ENCODE data around the gene KRTAP10-12. TPM values are rescaled to one million over a fixed set of nuclear protein-coding genes. Genes with fewer than 3 reads are reported as not detected.

The KRTAP10-12 gene
- total and polyA plus RNA-seq, 2 of the 4 experiments (the other 2 are of a cell fraction) = not detected

DNA sequence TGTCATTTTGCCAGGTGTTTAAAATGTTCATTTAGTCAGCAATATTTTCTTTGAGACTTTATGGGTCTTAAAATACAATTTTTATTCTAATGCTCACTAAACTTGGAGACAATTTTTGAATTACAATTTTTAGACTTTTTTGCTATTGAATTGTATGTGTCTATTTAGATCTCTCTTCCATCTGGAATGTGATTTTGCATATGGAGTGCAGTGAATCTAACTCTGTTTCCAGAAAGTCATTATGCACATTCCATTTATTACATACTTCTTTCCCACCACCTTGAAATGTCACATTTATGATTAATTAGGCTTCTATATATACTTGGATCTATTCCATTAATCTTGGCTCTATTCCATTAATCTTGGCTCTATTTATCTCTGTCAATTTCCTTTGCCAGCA, 20.0 kb downstream of the KRTAP10-12 start:
- Histone ChIP-seq H2BK15ac (ENCODE audit: low read depth, low read length) (no peak overlapping the region), H3K27ac (ENCODE audit: insufficient read depth, low read length) (no peak overlapping the region), H3K4me2 (ENCODE audit: low read depth, low read length) (no peak overlapping the region), H3K9ac (ENCODE audit: low read depth, low read length) (no peak overlapping the region), H4K20me1 (ENCODE audit: insufficient read depth, low read length) (no peaks in the 10 kb centered on the region), H2AFZ (replicated peaks; ENCODE audit: low read length, poor library complexity) (no peak overlapping the region), H4K91ac (ENCODE audit: insufficient read depth, low read depth, low read length) (no peak overlapping the region), H3K56ac (ENCODE audit: extremely low read depth, insufficient read depth, low read length) (no peak overlapping the region), H2BK5ac (ENCODE audit: low read depth, low read length, poor library complexity, severe bottlenecking) (no peak overlapping the region), H3K79me1 (ENCODE audit: low read depth in 1 of 2, low read length in 2 of 2) (no peaks in the 10 kb centered on the region), H4K5ac (ENCODE audit: low read depth, low read length) (no peak overlapping the region), H3K4me1 (ENCODE audit: control insufficient read depth, insufficient read depth, low read length) (no peaks in the 10 kb centered on the region), H2AK9ac (replicated peaks; ENCODE audit: low read depth, low read length, poor library complexity) (no peak overlapping the region), H2BK20ac (ENCODE audit: low read depth, low read length) (no peak overlapping the region), H4K8ac (ENCODE audit: low read depth in 2 of 2, low read length in 2 of 2) (no peak overlapping the region), H3K27me3 (ENCODE audit: control insufficient read depth, insufficient read depth, low read length) (peaks cover 46% of the 10 kb centered on the region), H2BK120ac (ENCODE audit: low read depth, low read length) (no peak overlapping the region), H2AK5ac (ENCODE audit: low read depth, low read length) (no peak overlapping the region), H3K9me3 (ENCODE audit: control insufficient read depth, insufficient read depth, low read length) (no peaks in the 10 kb centered on the region), H3K23ac (ENCODE audit: low read depth, low read length) (no peak overlapping the region), H3K4me3 (ENCODE audit: insufficient read depth, low read depth, low read length) (no peak overlapping the region), H3K4ac (ENCODE audit: low read depth, low read length) (no peak overlapping the region), H3K14ac (replicated peaks; ENCODE audit: low read depth, low read length) (no peak overlapping the region), H3K36me3 (ENCODE audit: control insufficient read depth, insufficient read depth, low read length) (no peaks in the 10 kb centered on the region), H3K9me1 (ENCODE audit: insufficient read depth, low read length) (no peaks in the 10 kb centered on the region), H3K18ac (ENCODE audit: low read depth, low read length) (no peak overlapping the region)
- dilution Hi-C loops (cut with HindIII; ENCODE audit: low sequenced_read_pairs, unreplicated experiment) (no loop called here), in situ Hi-C loops (cut with MboI; ENCODE audit: low sequenced_read_pairs) (no loop called here), intact Hi-C loops (cut with micrococcal nuclease) (loop anchor here (10.0 kb wide), 1 partner anchor 62 kb away; the partner anchor contains the start of genes KRTAP12-3 and KRTAP12-4)
- no peak for DNase-seq
- BruUV-seq (replicated peaks) = no TSS peak
- TF ChIP-seq MXI1 (IDR thresholded peaks at IDR 0.05; ENCODE audit: borderline replicate concordance, low read depth, low read length) (no peak), BHLHE40 (IDR thresholded peaks at IDR 0.05; ENCODE audit: low read depth, low read length) (no peak), CEBPB (IDR thresholded peaks at IDR 0.05; ENCODE audit: low read depth, low read length) (no peak), POLR2A (IDR thresholded peaks at IDR 0.05; ENCODE audit: low read depth, low read length) (no peak), RCOR1 (IDR thresholded peaks at IDR 0.05; ENCODE audit: insufficient replicate concordance, low read length) (no peak), CHD1 (IDR thresholded peaks at IDR 0.05; ENCODE audit: low read depth, low read length) (no peak), FOS (IDR thresholded peaks at IDR 0.05; ENCODE audit: low read depth, low read length) (no peak), NFE2L2 (IDR thresholded peaks at IDR 0.05; ENCODE audit: low read depth, low read length) (no peak), RAD21 (IDR thresholded peaks at IDR 0.05; ENCODE audit: low read length) (no peak), MAFK (IDR thresholded peaks at IDR 0.05; ENCODE audit: low read depth, low read length) (no peak)
- TF ChIP-seq, protein P1, sequence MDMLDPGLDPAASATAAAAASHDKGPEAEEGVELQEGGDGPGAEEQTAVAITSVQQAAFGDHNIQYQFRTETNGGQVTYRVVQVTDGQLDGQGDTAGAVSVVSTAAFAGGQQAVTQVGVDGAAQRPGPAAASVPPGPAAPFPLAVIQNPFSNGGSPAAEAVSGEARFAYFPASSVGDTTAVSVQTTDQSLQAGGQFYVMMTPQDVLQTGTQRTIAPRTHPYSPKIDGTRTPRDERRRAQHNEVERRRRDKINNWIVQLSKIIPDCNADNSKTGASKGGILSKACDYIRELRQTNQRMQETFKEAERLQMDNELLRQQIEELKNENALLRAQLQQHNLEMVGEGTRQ (IDR thresholded peaks at IDR 0.05; ENCODE audit: low read depth, low read length) = no peak
- TF ChIP-seq, protein P2, sequence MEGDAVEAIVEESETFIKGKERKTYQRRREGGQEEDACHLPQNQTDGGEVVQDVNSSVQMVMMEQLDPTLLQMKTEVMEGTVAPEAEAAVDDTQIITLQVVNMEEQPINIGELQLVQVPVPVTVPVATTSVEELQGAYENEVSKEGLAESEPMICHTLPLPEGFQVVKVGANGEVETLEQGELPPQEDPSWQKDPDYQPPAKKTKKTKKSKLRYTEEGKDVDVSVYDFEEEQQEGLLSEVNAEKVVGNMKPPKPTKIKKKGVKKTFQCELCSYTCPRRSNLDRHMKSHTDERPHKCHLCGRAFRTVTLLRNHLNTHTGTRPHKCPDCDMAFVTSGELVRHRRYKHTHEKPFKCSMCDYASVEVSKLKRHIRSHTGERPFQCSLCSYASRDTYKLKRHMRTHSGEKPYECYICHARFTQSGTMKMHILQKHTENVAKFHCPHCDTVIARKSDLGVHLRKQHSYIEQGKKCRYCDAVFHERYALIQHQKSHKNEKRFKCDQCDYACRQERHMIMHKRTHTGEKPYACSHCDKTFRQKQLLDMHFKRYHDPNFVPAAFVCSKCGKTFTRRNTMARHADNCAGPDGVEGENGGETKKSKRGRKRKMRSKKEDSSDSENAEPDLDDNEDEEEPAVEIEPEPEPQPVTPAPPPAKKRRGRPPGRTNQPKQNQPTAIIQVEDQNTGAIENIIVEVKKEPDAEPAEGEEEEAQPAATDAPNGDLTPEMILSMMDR (conservative IDR thresholded peaks at IDR 0.05; ENCODE audit: low read depth, low read length) = no peak
- CTCF ChIA-PET = no interaction called here
- ATAC-seq (ENCODE audit: low read depth) = no peak
- POLR2A ChIA-PET (ENCODE audit: unreplicated experiment) = no interaction called here
